Liver (tissue), 9 donors: ENCODE data around the gene APBA2. TPM values are rescaled to one million over a fixed set of nuclear protein-coding genes. Genes with fewer than 3 reads are reported as not detected.

ENCODE experiments used
- DNase-seq: peaks from one replicate; pipeline ENCODE4 v3.0.0-alpha.2; 2017; ENCODE audit warnings: low spot score
- H3K27ac ChIP-seq, 2 donors: one replicate each; pipeline ENCODE4 v1.7.0; 2013; ENCODE audit warnings: inconsistent platforms in 2 of 2, low read length in 2 of 2, control low read depth in 1 of 2, low read depth in 1 of 2, mild to moderate bottlenecking in 1 of 2
- H3K27me3 ChIP-seq, 4 donors: one replicate each; pipeline versions ENCODE4 v1.6.1 to v1.7.0; 2013; ENCODE audit warnings: low read length in 3 of 4, inconsistent platforms in 1 of 4, mild to moderate bottlenecking in 1 of 4, moderate library complexity in 1 of 4; ENCODE audit not compliant: control insufficient read depth in 4 of 4, insufficient read depth in 4 of 4
- H3K36me3 ChIP-seq, 4 donors: one replicate each; pipeline versions ENCODE4 v1.6.1 to v1.7.0; 2013; ENCODE audit warnings: low read length in 3 of 4, mild to moderate bottlenecking in 3 of 4, low read depth in 1 of 4, moderate library complexity in 1 of 4; ENCODE audit not compliant: control insufficient read depth in 4 of 4, insufficient read depth in 3 of 4
- H3K4me1 ChIP-seq, 4 donors: one replicate each; pipeline versions ENCODE4 v1.6.1 to v1.7.0; 2013; ENCODE audit warnings: low read length in 3 of 4, mild to moderate bottlenecking in 3 of 4, moderate library complexity in 1 of 4; ENCODE audit not compliant: control insufficient read depth in 4 of 4, insufficient read depth in 4 of 4
- H3K4me3 ChIP-seq, 3 donors: one replicate each; pipeline versions ENCODE4 v1.6.1 to v1.7.0; 2013; ENCODE audit warnings: low read length in 3 of 3, control low read depth in 1 of 3, low read depth in 1 of 3, mild to moderate bottlenecking in 1 of 3
- H3K9ac ChIP-seq, 2 donors: one replicate each; pipeline ENCODE4 v1.7.0; 2013; ENCODE audit warnings: low read length in 2 of 2, mild to moderate bottlenecking in 2 of 2, moderate library complexity in 2 of 2, control low read depth in 1 of 2, low read depth in 1 of 2
- H3K9me3 ChIP-seq, 4 donors: one replicate each; pipeline versions ENCODE4 v1.6.1 to v1.7.0; 2013; ENCODE audit warnings: low read length in 3 of 4; ENCODE audit not compliant: control insufficient read depth in 4 of 4
- ATF3 ChIP-seq: IDR thresholded peaks from 2 replicates; pipeline ENCODE4 v1.6.1; 2016; ENCODE audit warnings: antibody characterized with exemption
- CTCF ChIP-seq: fragments of 150-350 bp; IDR thresholded peaks from 2 replicates; pipeline ENCODE4 v1.5.1; 2017; ENCODE audit warnings: improper control_type of control experiment, low read depth, low read length; ENCODE audit not compliant: missing input control
- EGR1 ChIP-seq, 2 donors: IDR thresholded peaks; 2 replicates each; pipeline ENCODE4 v1.6.1; 2016 to 2018; ENCODE audit warnings: antibody characterized with exemption in 2 of 2, low read depth in 2 of 2
- FOXA1 ChIP-seq: IDR thresholded peaks from 2 replicates; pipeline ENCODE4 v1.6.1; 2016; ENCODE audit warnings: antibody characterized with exemption
- FOXA2 ChIP-seq: IDR thresholded peaks from 2 replicates; pipeline ENCODE4 v1.6.1; 2016; ENCODE audit warnings: antibody characterized with exemption
- GABPA ChIP-seq, 2 donors: IDR thresholded peaks in 1 of 2; conservative IDR thresholded peaks in 1 of 2; 2 replicates each; pipeline ENCODE4 v1.6.1; 2016; ENCODE audit warnings: antibody characterized with exemption in 2 of 2, mild to moderate bottlenecking in 1 of 2, moderate library complexity in 1 of 2
- HNF4A ChIP-seq, 2 donors: conservative IDR thresholded peaks; 2 replicates each; pipeline ENCODE4 v1.6.1; 2016; ENCODE audit warnings: antibody characterized with exemption in 2 of 2, mild to moderate bottlenecking in 2 of 2
- HNF4G ChIP-seq: IDR thresholded peaks from 2 replicates; pipeline ENCODE4 v1.6.1; 2016; ENCODE audit warnings: antibody characterized with exemption
- JUND ChIP-seq, 2 donors: IDR thresholded peaks; 2 replicates each; pipeline ENCODE4 v1.6.1; 2016; ENCODE audit warnings: antibody characterized with exemption in 2 of 2
- MAX ChIP-seq: IDR thresholded peaks from 2 replicates; pipeline ENCODE4 v1.6.1; 2016; ENCODE audit warnings: antibody characterized with exemption
- RAD21 ChIP-seq, 2 donors: IDR thresholded peaks; 2 replicates each; pipeline ENCODE4 v1.6.1; 2016; ENCODE audit warnings: antibody characterized with exemption in 2 of 2, mild to moderate bottlenecking in 2 of 2
- REST ChIP-seq: IDR thresholded peaks from 2 replicates; pipeline ENCODE4 v1.6.1; 2016; ENCODE audit warnings: antibody characterized with exemption, mild to moderate bottlenecking
- SP1 ChIP-seq: IDR thresholded peaks from 2 replicates; pipeline ENCODE4 v1.6.1; 2018; ENCODE audit warnings: antibody characterized with exemption, mild to moderate bottlenecking
- TAF1 ChIP-seq: conservative IDR thresholded peaks from 2 replicates; pipeline ENCODE4 v1.6.1; 2016; ENCODE audit warnings: antibody characterized with exemption, mild to moderate bottlenecking
- YY1 ChIP-seq: IDR thresholded peaks from 2 replicates; pipeline ENCODE4 v1.6.1; 2016; ENCODE audit warnings: antibody characterized with exemption, mild to moderate bottlenecking
- ZBTB33 ChIP-seq: IDR thresholded peaks from 2 replicates; pipeline ENCODE4 v1.6.1; 2016; ENCODE audit warnings: antibody characterized with exemption
- WGBS: extraction: QIAGEN DNeasy Blood & Tissue Kit; methylation state at CpG from one replicate; pipeline ENCODE4 v1.1.7; 2013; 5-methylcytosine and 5-hydroxymethylcytosine counted together
- polyA plus RNA-seq, 2 donors: library from polyadenylated mRNA; stranded (reverse) in 1 of 2; unstranded in 1 of 2; fragments of 200-250 nt in 1 of 2; fragments of >200 nt in 1 of 2; fragmentation: Nextera tagmentation in 1 of 2; extraction: Ambion mirVana in 1 of 2; gene quantifications; one replicate each; pipeline versions ENCODE4 v1.2.1 to v1.2.3, GENCODE V29; 2013 to 2015
- total RNA-seq, 2 donors: library from RNA; depleted of rRNA; stranded (reverse); fragments of >200 nt; gene quantifications; one replicate each; pipeline ENCODE4 v1.2.3, GENCODE V29; 2014
- donor health status: healthy.
- donor health status: healthy.
- donor health status: healthy.
- donor health status: healthy.
- donor health status: healthy.

APBA2 gene
- total and polyA plus RNA-seq, 4 donors, result 0.38 to 2.9 (median 1.7) TPM

- TF ChIP-seq FOXA2, result no peak
- no peak for TF ChIP-seq GABPA (IDR thresholded peaks at IDR 0.05 in 1 of 2, conservative IDR thresholded peaks at IDR 0.05 in 1 of 2)
- TF ChIP-seq SP1, result no peak
- no peak for TF ChIP-seq RAD21 (IDR thresholded peaks at IDR 0.05)
- TF ChIP-seq ZBTB33, result no peak
- TF ChIP-seq CTCF, result no peak
These were observed 179.0 kb downstream of the APBA2 start (continued) for GRCh38 chr15:29064731-29065130.

GRCh38 chr15:29065571-29065970, 179.8 kb downstream of the APBA2 start:
- WGBS, result 91% methylated on average over 5 of the region's 5 CpGs
- H3K9ac ChIP-seq, result no peak overlapping the region
- no peak overlapping the region for H3K27ac ChIP-seq
- H3K4me1 ChIP-seq, result no peaks in the 10 kb centered on the region
- no peak for TF ChIP-seq YY1
- no peaks in the 10 kb centered on the region for H3K27me3 ChIP-seq
- no peaks in the 10 kb centered on the region for H3K36me3 ChIP-seq
- peaks cover 0 to 4% (median 2%) of the 10 kb centered on the region in 4 donors for H3K9me3 ChIP-seq
- no peak overlapping the region for H3K4me3 ChIP-seq
- DNase-seq, result no peak

- Histone ChIP-seq H3K36me3 (no peaks in the 10 kb centered on the region), H3K9me3 (peaks cover 0 to 4% (median 2%) of the 10 kb centered on the region in 4 donors), H3K27me3 (no peaks in the 10 kb centered on the region), H3K4me1 (no peaks in the 10 kb centered on the region), H3K27ac (no peak overlapping the region), H3K4me3 (no peak overlapping the region), H3K9ac (no peak overlapping the region)
- 81% methylated on average over 5 of the region's 5 CpGs for WGBS
- DNase-seq, result no peak
- no peak for TF ChIP-seq RAD21 (IDR thresholded peaks at IDR 0.05)
- TF ChIP-seq HNF4G, result no peak
- TF ChIP-seq GABPA (IDR thresholded peaks at IDR 0.05 in 1 of 2, conservative IDR thresholded peaks at IDR 0.05 in 1 of 2), result no peak
- no peak for TF ChIP-seq SP1
These were observed 180.5 kb downstream of the APBA2 start for GRCh38 chr15:29066310-29066709.

GRCh38 chr15:29066838-29067237, 181.1 kb downstream of the APBA2 start:
- H3K27ac ChIP-seq, result no peak overlapping the region
- H3K27me3 ChIP-seq, result no peaks in the 10 kb centered on the region
- no peaks in the 10 kb centered on the region for H3K4me1 ChIP-seq
- H3K4me3 ChIP-seq, result no peak overlapping the region
- no peak overlapping the region for H3K9ac ChIP-seq
- DNase-seq, result no peak
- H3K36me3 ChIP-seq, result no peaks in the 10 kb centered on the region
- WGBS, result 89% methylated on average over 2 of the region's 2 CpGs
- H3K9me3 ChIP-seq, result peaks cover 0 to 4% (median 2%) of the 10 kb centered on the region in 4 donors
- TF ChIP-seq JUND (IDR thresholded peaks at IDR 0.05) (no peak), FOXA1 (no peak), GABPA (IDR thresholded peaks at IDR 0.05 in 1 of 2, conservative IDR thresholded peaks at IDR 0.05 in 1 of 2) (no peak), HNF4G (no peak), TAF1 (no peak), SP1 (no peak), CTCF (no peak), HNF4A (conservative IDR thresholded peaks at IDR 0.05) (no peak), MAX (no peak), REST (no peak), EGR1 (IDR thresholded peaks at IDR 0.05; ENCODE audit: low read depth in 2 of 2) (no peak), ATF3 (no peak)
